NCI-H146 treated with DMSO at 0.1 percent for 48 hours (cell line): ENCODE data around the gene RHOU.
"Not testable (repeated sequence)": the region's sequence is repeated elsewhere in the genome, so short reads cannot be mapped to it uniquely, and the experiment has no call there.

Experiments
- DNase-seq: peaks from one replicate; lab custom pipeline; 2025; ENCODE audit not compliant: unreplicated experiment; lab: John Stamatoyannopoulos, UW

The RHOU gene

DNA sequence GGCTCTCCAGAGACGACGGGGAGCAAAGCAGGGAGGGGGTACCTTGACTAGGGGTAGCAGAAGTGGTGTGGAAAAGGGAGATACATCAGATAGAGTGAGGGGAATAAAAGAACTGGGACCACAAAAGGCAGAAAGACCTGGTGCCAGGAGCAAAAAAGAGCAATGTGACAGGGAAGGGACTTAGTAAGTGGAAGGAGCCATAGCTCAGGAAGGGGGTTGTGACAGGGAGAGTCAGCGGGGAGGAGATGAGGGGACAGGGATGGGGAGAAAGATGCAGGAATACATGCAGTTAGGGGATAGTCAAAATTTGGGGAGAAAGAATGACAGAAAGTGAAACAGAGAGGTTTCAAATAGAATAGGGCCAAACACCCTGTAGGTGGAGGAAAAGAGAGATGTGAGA is 20.5 kb downstream of the RHOU start:
- DNase-seq = no peak

DNA sequence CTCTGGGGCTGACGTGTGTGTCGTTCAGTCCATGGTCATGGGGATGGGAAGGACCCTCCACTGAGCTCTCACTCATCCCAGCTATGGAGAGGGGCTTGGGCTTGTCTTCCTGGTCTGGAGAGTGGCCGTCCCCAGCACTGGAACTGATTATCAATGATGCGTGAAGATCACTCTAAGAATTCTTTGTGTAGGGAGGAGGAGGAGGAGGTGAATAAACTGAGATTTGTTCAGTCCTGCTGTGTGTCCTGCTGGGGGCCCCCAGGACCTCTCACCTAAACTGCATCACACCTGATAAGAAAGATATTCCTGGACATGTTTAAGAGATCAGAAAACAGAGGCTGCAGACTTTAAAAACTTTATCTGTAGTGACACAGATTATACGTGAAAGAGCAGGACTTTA is 21.2 kb downstream of the RHOU start:
- no peak for DNase-seq

DNA sequence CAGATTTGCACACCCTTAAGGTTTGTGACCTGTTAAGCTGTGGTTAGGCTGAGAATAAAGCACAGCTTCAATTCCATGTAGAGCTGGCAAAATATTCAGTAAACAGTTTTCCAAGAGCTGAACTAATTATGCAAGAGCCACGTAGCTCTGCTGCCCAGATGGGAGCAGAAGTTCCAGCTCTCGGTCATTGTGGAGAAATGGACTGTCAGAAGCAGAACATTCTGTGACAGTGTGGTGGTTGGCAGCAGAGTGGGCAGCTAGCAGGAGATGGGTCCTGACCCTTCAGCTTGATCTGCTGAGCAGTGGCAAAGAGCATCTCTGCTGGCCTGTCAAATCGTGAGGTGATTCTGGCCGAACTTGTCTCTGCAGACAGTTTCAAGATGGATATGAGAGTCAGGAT is 23.2 kb downstream of the RHOU start:
- no peak for DNase-seq

DNA sequence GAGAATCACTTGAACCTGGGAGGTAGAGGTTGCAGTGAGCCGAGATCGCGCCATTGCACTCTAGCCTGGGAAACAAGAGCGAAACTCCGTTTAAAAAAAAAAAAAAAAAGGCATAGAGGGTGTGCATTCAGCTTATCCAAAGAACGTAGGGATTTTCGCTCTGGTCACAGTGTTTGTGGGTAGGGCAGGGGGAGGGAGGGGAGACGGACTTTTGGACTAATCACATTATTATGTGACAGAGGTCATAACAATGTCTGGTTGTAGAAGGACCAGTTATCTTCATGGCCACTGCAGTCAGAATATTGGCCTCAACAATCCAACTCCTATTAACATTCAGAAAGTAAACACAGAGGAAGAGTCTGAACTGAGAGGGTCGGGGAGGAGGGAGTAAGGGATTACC is 25.7 kb downstream of the RHOU start:
- DNase-seq = no peak

DNA sequence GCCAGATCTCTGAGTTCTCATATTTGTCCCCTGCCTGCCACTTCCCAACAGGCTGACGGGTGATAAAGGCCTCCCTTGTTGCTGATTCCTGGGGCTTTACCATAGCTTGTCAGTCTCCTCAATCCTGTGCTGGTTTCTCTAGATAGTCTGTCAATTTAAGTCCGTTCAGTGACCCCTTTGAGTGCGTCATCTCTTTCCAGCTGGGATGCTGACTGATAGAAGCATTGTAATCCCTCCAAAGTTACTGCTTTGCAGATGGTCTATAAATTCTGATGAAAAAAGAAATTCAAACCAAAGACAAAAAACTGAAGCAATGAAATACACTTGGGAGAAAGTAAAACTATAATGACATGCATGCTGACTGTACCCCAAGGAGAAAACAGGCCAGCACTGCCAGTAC is 28.3 kb downstream of the RHOU start:
- no peak for DNase-seq

DNA sequence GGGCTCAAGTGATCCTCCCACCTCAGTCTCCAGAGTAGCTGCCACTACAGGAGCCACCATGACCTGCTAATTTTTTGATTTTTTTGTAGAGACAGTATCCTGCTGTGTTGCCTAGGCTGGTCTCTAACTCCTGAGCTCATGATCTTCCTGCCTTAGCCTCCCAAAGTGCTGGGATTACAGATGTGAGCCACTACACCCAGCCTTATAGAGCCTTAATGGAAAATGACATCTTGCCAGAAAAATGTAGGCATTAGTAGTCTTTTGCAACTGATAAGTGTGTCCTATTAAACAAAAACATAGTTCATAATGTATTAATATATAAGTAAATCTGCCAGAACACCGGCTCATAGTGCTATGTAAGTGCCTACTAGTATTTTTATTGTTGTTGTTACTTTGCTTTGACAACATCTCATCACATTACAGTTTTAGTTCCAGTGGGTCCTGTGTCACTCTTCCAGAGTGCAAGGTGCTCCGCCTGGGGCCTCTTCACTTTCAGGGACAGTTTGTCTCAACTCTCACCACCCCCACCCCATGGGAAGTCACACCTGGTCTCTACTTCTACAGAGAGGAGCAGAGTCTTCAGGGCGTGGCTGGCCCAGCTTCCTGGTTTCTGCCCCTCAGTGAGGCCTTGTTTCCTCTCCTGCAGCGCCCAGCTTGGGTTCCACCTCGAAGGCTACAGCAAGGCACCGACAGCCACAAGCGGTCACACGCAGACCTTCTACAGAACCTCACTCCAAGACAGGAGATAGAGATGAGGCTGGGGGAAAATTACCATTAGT is 30.1 kb downstream of the RHOU start:
- no peak for DNase-seq

DNA sequence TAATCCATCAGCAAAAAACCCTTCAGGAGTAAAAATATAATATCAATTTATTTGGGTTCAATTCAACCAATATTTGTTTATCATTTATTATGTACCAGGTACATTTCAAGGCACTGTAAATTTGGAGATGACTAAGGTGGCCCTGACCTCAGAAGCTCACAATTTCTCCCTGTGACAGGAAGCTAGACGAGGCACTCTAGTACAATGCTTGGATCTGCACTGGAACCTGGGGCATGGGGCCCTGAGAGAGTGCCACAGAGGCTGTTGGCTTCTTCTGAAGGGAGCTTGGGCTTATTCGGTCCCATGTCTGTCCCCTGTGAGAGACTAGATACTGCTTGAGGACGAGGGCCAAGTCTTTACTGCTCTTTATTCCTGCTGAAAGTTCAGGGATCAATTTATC is 31.5 kb downstream of the RHOU start:
- DNase-seq = no peak

DNA sequence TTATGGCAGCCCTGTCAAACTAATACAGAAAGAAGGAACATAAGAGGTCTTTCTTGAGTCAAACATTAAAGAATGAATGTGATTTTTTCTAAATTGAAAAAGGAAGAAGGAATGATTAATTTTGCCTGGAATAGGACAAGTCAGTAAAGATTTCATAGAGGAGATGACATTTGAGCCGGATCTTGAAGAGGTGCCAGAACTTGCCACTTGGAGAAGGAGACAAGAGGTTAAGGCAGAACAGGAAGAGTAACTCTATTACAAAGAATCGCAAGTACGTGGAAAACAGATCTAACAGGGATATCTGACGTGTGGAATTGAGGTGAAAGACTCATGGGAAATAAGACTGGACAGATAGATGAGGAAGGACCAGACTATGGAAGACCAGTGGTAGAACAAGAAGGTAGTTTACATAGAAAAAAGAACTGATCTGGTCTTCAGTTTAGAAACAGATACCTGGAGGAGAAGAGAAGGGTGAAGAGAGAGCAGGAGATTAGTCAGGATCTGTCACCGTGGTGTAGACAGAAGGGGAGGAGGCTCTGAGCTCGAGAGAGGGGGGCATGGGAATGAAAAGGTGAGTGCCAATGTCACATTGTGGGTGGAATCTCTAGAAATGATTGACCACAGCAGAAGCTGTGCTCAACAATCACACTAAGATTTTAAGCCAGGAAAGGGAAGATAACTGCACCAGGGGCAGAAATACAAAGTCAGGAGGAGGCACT is 32.5 kb downstream of the RHOU start:
- DNase-seq = no peak

DNA sequence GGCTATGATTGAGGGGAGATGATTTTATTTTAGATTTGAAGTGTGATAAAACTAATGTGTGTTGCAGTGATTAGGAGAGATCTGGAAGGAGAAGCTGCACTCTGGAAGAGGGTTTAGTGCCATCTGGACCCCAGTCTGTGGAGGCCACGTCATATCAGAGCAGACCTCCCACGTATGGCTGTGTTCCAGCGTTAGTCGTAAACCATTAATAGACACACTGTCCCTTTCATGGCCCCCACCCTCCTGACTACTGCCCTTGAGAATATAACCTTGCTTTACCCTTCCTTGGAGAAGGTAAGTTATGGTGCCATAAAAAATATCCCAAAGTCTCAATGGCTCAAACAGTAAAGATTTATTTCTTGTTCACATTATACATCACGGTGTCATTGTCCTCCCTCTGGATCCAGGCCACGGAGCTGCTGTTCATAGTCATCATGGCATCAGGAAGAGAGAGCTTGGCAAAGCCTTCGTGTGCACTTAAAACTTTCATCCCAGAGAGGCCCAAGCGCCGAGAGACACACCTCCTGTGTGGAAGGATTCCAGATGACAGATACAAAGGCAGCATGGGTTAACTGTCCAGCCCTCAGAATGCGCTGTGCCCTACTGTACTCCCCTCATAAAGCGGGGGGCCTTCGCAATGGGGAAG is 33.2 kb downstream of the RHOU start:
- no peak for DNase-seq

DNA sequence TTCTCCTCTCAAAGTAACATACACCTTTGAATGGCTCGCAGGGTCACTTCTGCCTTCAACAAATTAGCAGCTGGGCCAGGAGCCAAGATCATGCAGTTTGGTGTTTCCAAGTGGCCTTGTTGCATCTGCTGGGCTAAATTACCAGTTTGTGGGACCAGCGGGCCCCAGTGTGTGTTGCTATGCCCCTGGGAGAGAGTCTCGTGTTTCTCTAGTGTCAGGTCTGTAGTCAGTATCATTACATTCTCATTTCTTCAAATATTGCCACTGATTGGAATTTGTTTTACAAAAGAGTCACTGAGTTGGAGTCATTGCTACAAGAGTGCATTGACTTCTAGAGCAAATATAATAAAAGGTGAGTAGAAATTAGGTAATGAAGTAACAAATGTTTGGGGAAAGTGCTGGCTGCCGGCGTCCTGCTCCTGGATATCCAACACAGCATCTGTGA is 35.5 kb downstream of the RHOU start:
- DNase-seq = no peak

DNA sequence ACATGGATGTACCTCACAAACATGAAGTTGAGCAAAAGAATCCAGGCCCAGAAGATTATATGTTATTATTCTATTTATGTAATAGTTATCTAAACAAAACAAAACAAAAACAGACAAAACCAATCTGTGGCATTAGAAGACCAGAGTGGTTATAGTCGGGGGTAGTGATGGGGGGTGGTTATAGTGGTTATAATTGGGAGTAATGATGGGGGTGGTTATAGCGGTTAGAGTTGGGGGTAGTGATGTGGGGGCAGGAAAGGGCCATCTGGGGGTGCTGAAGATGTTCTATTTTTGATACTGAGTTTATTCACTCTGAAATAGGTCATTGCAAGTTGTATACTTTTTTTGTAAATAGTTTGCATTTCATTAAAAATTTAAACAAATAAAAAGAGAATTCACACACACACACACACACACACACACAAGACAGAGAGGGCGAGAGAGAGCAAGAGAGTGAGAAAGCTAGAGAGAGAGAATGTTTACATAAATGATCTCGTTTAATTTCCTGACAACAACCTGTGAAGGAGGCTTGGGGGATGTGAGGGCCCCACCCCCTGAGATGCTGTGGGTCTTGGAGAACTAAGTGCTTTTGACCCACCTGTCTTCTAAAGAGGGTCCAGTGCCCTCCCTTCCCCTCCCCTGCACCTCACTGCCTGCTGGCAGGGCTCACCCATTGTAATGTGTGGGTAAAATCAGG is 37.4 kb downstream of the RHOU start:
- DNase-seq = no peak

DNA sequence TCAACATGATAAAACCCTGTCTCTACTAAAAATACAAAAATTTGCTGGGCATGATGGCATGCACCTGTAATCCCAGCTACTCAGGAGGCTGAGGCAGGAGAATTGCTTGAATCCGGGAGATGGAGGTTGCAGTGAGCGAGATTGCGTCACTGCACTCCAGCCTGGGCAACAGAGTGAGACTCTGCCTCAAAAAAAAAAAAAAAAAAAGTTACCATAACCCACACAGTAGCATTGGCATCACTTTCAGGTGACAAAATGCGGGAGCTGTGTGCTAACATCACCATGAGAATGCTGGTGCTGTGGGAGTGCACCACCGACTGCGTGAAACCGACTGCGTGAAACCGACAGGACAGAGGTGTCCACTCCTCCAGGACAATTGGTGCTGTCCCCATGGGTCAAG is 40.7 kb downstream of the RHOU start:
- not testable (repeated sequence) for DNase-seq

DNA sequence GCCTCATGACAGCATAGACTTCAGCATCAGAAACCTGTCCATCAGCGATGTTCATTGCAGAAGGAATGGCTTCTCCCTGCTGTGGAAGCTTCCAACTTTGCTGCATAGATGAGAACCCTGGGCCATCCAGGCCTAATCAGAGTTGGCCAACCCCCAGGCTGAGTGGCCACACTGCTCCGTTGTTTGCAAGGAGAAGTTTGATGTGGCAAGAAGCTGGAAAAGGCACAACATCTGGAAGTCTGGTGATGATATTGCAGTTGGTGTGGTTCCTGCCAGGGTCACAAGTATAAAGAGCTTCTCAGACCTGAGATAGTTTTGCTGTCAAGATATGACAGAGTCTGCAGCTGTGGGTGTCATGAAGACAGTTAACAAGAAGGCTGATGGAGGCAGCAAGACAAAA is 41.2 kb downstream of the RHOU start:
- no peak for DNase-seq

DNA sequence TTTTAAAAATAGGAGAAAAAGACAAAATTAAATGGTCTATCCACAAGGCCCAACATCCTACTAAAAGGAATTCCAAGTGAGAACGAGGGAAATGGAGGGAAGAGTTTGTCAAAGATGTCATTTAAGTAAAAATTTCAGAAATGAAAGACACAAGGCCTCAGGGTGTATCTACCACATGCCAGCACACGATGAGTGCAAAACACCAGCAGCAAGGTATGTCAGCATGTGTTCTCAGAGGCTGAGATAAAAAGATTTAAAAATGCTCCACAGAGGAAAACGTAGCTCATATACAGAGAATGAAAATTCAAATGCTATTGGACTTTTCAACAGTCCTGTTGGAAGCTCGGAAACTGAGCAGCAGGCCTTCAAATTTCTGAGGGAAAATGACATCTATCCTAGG is 42.0 kb downstream of the RHOU start:
- DNase-seq = no peak

DNA sequence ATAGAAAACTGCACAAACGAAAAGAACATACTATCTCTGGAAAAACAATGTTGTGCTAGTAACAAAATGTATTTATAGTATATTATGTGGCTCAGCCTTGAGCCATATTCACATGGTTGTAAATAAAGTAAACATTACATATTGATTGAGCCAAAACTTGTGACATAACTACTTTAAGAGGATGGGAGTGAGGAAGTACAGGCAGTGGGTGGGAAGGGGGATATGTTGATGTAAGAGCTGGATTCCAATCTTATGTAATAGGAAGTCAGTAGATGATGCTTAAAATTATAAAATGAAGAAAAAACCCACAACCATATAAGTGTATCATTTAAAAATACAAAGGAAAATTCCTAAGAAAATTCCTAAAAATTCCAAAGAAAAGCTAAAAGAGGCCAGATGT is 42.7 kb downstream of the RHOU start:
- no peak for DNase-seq

DNA sequence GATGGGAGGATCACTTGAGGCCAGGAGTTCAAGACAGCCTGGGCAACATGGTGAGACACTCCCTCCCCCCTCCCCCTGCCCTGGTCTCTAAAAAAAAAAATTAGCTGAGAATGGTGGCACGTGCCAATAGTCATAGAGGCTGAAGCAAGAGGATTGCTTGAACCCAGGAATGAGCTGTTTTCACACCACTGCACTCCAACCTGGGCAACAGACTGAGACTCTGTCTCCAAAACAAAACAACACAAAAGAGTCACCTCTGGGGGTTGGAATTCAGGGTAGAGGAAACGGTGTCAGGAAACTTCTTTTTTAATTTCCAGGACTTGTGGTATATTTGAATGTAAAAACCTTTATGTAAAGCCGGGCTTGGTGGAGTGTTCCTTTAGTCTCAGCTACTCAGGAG is 43.2 kb downstream of the RHOU start:
- no peak for DNase-seq

DNA sequence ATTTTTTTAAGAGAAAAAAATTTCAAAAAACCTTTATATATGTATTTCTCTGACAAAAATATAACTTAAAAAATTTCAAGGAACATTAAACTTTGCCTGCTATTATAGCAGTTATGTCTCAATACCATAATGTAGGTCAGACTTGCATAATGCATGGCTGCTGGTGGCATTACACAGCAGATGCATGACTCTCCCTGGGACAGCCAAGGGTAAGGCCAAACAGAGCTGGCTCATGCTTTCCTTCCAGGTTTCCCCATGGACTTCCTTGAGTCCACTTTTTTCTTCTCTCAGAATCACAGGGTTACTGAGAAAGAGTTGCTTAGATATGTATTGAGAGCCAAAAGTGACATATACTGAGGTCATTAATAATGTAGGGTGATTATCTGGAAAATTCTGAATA is 43.7 kb downstream of the RHOU start:
- DNase-seq = no peak

DNA sequence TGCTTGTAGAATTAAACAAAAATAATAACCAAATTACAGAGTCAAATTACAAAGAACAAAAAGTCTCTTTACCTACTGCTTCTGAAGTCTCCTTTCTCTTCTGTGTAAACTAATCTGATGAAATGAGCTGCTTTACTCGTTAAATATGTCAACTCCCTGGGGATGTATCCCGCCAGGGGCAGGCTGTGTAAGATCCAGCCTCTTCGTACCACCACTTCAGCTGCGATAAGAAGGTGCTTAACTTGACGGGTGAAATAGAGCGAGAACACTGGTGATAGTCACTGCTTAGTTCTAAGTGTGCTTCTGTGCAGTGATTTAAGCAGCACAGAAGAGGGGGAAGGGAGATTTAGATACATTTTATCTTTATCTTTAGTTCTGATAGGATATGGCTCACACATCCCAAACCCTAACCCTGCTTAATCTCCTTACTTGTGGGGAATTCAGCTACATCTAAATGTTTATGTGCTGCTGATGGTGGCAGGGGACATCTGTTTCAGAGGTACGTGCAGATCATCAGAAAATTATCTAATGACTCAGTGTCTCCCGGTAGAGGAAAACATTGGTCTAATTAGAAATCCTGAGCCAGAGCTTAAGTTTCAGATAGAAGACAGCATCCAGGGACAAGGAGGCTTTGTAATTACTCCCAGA is 46.0 kb downstream of the RHOU start:
- no peak for DNase-seq

DNA sequence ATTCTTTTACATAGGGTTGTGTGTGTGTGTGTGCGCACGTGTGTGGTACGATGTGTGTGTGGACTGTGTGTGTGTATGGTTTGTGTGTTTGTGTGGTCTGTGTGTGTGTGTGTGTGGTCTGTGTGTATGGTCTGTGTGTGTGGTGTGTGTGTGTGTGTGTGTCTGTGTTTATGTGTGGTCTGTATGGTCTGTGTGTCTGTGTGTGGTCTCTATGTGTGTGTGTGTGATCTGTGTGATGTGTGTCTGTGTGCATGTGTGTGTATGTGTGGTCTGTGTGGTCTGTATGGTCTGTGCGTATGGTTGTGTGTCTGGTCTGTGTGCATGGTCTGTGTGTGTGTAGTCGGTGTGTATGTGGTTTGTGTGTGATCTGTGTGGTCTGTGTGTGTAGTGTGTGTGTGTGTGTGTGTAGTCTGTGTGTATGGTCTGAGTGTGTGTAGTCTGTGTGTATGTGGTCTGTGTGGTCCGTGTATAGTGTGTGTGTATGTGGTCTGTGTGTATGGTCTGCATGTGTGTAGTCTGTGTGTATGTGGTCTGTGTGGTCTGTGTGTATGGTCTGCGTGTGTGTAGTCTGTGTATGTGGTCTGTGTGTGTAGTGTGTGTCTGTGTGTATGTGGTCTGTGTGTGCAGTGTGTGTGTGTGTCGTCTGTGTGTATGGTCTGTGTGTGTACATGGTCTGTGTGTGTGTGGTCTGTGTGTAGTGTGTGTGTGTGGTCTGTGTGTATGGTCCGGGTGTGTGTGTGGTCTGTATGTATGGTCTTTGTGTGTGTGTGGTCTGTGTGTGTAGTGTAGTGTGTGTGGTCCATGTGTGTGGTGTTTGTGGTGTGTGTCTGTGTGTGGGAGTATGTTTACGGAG is 46.8 kb downstream of the RHOU start:
- DNase-seq = no peak
